Nephron (organoid): ENCODE measurements around the gene PPIF.

ENCODE experiments used
- H3K27ac Mint-ChIP-seq, 3 experiments: 2 replicates each; pipeline ENCODE4 v1.8.0; 2020; ENCODE audit warnings: mixed read lengths in 3 of 3, mild to moderate bottlenecking in 2 of 3, moderate library complexity in 1 of 3
- H3K27me3 Mint-ChIP-seq: 2 replicates; pipeline ENCODE4 v1.8.0; 2021; ENCODE audit warnings: low read depth, mild to moderate bottlenecking, moderate library complexity, mixed read lengths
- H3K36me3 Mint-ChIP-seq: 2 replicates; pipeline ENCODE4 v1.8.0; 2020; ENCODE audit warnings: low read depth, mixed read lengths
- H3K4me1 Mint-ChIP-seq: 2 replicates; pipeline ENCODE4 v1.8.0; 2020; ENCODE audit warnings: mixed read lengths
- H3K4me3 Mint-ChIP-seq, 3 experiments: 2 replicates each; pipeline ENCODE4 v1.8.0; 2020; ENCODE audit warnings: mild to moderate bottlenecking in 3 of 3, mixed read lengths in 3 of 3, moderate library complexity in 2 of 3
- H3K9me3 Mint-ChIP-seq: 2 replicates; pipeline ENCODE4 v1.8.0; 2020; ENCODE audit warnings: mixed read lengths
- CTCF ChIP-seq, 3 experiments: fragments of 200-600 bp; sonication (generic); IDR thresholded peaks; one replicate each; pipeline ENCODE4 v1.5.0; 2021; ENCODE audit warnings: antibody characterized with exemption in 3 of 3; ENCODE audit not compliant: unreplicated experiment in 3 of 3

The PPIF gene

GRCh38 chr10:79359816-79360498 is 12.7 kb downstream of the PPIF start:
- peaks cover 4% of the 10 kb centered on the region for H3K27me3 Mint-ChIP-seq
- no peak for TF ChIP-seq CTCF (IDR thresholded peaks at IDR 0.05; ENCODE audit: unreplicated experiment in 3 of 3)
- H3K4me3 Mint-ChIP-seq = no peak overlapping the region
- no peaks in the 10 kb centered on the region for H3K4me1 Mint-ChIP-seq
- peaks cover 4% of the 10 kb centered on the region for H3K9me3 Mint-ChIP-seq
- peaks cover 23% of the 10 kb centered on the region for H3K36me3 Mint-ChIP-seq
- no peak overlapping the region for H3K27ac Mint-ChIP-seq

- Mint-ChIP-seq H3K36me3 (peaks cover 16% of the 10 kb centered on the region), H3K4me3 (no peak overlapping the region), H3K9me3 (no peaks in the 10 kb centered on the region), H3K27me3 (peaks cover 4% of the 10 kb centered on the region), H3K4me1 (no peaks in the 10 kb centered on the region), H3K27ac (no peak overlapping the region)
- TF ChIP-seq CTCF (IDR thresholded peaks at IDR 0.05; ENCODE audit: unreplicated experiment in 3 of 3) = no peak
These were observed 13.5 kb downstream of the PPIF start for GRCh38 chr10:79360499-79361342.

GRCh38 chr10:79361726-79362397 is 14.6 kb downstream of the PPIF start:
- Mint-ChIP-seq H3K36me3 (peaks cover 7% of the 10 kb centered on the region), H3K9me3 (no peaks in the 10 kb centered on the region), H3K4me3 (no peak overlapping the region), H3K27ac (no peak overlapping the region), H3K4me1 (no peaks in the 10 kb centered on the region), H3K27me3 (peaks cover 4% of the 10 kb centered on the region)
- TF ChIP-seq CTCF (IDR thresholded peaks at IDR 0.05; ENCODE audit: unreplicated experiment in 3 of 3) = no peak

- no peaks in the 10 kb centered on the region for H3K27me3 Mint-ChIP-seq
- no peak overlapping the region for H3K4me3 Mint-ChIP-seq
- H3K27ac Mint-ChIP-seq = no peak overlapping the region
- no peak for TF ChIP-seq CTCF (IDR thresholded peaks at IDR 0.05; ENCODE audit: unreplicated experiment in 3 of 3)
- H3K9me3 Mint-ChIP-seq = peaks cover 19% of the 10 kb centered on the region
- no peaks in the 10 kb centered on the region for H3K4me1 Mint-ChIP-seq
- H3K36me3 Mint-ChIP-seq = no peaks in the 10 kb centered on the region
These were observed 20.3 kb downstream of the PPIF start for GRCh38 chr10:79367426-79368189.

- peaks cover 4% of the 10 kb centered on the region for H3K4me1 Mint-ChIP-seq
- H3K27me3 Mint-ChIP-seq = no peaks in the 10 kb centered on the region
- H3K36me3 Mint-ChIP-seq = no peaks in the 10 kb centered on the region
- H3K27ac Mint-ChIP-seq = peak overlapping the region in 1 of 3 experiments; percentile 26
- H3K4me3 Mint-ChIP-seq = no peak overlapping the region
- TF ChIP-seq CTCF (IDR thresholded peaks at IDR 0.05; ENCODE audit: unreplicated experiment in 3 of 3) = no peak
- H3K9me3 Mint-ChIP-seq = peaks cover 17% of the 10 kb centered on the region
These were observed 25.6 kb downstream of the PPIF start for GRCh38 chr10:79372871-79373270.
